Measurements from ENCODE around the gene ALG14.

GRCh38 chr1:94998114-94998513 lies 74.6 kb downstream of the ALG14 start:
- TF ChIP-seq CTCF (IDR thresholded peaks at IDR 0.05) = no peak
- TF ChIP-seq EZH2 (IDR thresholded peaks at IDR 0.05; ENCODE audit: borderline replicate concordance, insufficient read depth, low read depth, low read length, poor library complexity, severe bottlenecking) = no peak
